ENCODE results near the gene FMNL1. TPM values are rescaled to one million over a fixed set of nuclear protein-coding genes. Genes with fewer than 3 reads are reported as not detected.

Gene FMNL1
- total RNA-seq, 1 experiment from 2014 or later = 20.0 TPM

DNA sequence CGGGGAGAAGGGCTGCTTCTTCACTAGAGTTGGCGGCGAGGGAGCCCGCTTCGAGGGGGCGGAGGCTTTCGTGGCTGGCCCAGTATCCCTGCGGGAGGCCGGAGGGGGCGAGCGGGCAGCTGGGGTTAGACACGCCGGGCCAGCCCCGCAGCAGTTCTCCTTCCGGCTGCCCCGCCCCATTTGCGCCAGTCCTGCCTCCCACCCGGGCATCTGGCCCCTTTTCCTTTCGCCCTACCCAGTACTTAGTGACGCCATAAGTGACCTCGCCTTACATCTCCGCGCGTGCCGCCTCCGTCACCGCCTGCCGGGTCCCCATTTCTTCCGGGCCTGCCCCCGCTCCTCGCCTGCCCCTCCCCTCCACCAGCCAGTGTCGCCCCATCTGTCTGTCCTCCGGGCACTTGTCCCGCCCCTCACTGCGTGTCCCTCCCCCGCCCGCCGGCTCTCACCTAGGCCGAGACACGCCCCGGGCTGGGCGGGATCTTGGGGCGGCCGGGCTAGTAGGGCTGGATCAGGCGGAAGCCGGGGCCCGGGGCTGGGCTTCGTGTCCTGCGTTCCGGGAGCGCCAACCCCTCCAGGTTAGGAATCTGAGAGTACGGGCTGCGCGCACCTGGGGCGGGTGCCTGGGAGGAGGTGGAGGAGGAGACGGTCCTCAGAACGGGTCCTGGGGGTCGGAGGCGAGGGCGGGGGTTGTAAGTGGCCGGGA is 25.9 kb downstream of the FMNL1 start:
- Histone ChIP-seq H3K27me3 (ENCODE audit: control insufficient read depth, insufficient read depth, low read length) (no peaks in the 10 kb centered on the region), H3K9me3 (ENCODE audit: control insufficient read depth, insufficient read depth, low read depth, low read length) (no peaks in the 10 kb centered on the region), H3K4me3 (ENCODE audit: low read depth in 2 of 2, low read length in 2 of 2) (peak overlapping the region; percentile 63 to 64), H3K27ac (ENCODE audit: low read length) (peak overlapping the region; percentile 84), H3K36me3 (ENCODE audit: control insufficient read depth, insufficient read depth, low read length) (no peaks in the 10 kb centered on the region; the same call in 1 of the 2 replicates), H3K4me1 (ENCODE audit: control insufficient read depth, insufficient read depth, low read length) (peaks cover 10% of the 10 kb centered on the region)
- TF ChIP-seq POLR2AphosphoS5 (IDR thresholded peaks at IDR 0.05; ENCODE audit: low read depth, low read length) (peak; percentile 58), SIN3A (IDR thresholded peaks at IDR 0.05; ENCODE audit: borderline replicate concordance, insufficient read depth, low read depth, low read length) (no peak; the same call in 1 of the 2 replicates)
- peak; percentile 46 for DNase-seq (ENCODE audit: low read depth, low spot score)
- BruUV-seq (replicated peaks) = no TSS peak
- intact Hi-C loops (cut with micrococcal nuclease; ENCODE audit: unreplicated experiment) = no loop called here
- ChIA-PET POLR2A (no interaction called here), CTCF (no interaction called here)
- in situ Hi-C loops (cut with HindIII; ENCODE audit: low pct_unique_long_range_greater_than_20kb, low sequenced_read_pairs) = no loop called here
- ATAC-seq = peak; percentile 96

GRCh38 chr17:45248132-45248957 is 26.7 kb downstream of the FMNL1 start:
- peak overlapping the region; percentile 63 to 64 for H3K4me3 ChIP-seq (ENCODE audit: low read depth in 2 of 2, low read length in 2 of 2)
- H3K4me1 ChIP-seq (ENCODE audit: control insufficient read depth, insufficient read depth, low read length) = peaks cover 10% of the 10 kb centered on the region
- DNase-seq (ENCODE audit: low read depth, low spot score) = no peak
- H3K36me3 ChIP-seq (ENCODE audit: control insufficient read depth, insufficient read depth, low read length) = no peaks in the 10 kb centered on the region; the same call in 1 of the 2 replicates
- intact Hi-C loops (cut with micrococcal nuclease; ENCODE audit: unreplicated experiment) = no loop called here
- no TSS peak for BruUV-seq (replicated peaks)
- no peak for TF ChIP-seq REST (IDR thresholded peaks at IDR 0.05; ENCODE audit: insufficient read depth in 1 of 2, low read depth in 2 of 2, low read length in 1 of 2)
- TF ChIP-seq TCF7L2 (IDR thresholded peaks at IDR 0.05; ENCODE audit: low read depth, low read length) = no peak
- no peak for TF ChIP-seq POLR2AphosphoS5 (IDR thresholded peaks at IDR 0.05; ENCODE audit: low read depth, low read length)
- TF ChIP-seq CTCF (IDR thresholded peaks at IDR 0.05) = no peak
- no peak for TF ChIP-seq SIN3A (IDR thresholded peaks at IDR 0.05; ENCODE audit: borderline replicate concordance, insufficient read depth, low read depth, low read length)
- POLR2A ChIA-PET = no interaction called here
- H3K27me3 ChIP-seq (ENCODE audit: control insufficient read depth, insufficient read depth, low read length) = no peaks in the 10 kb centered on the region
- in situ Hi-C loops (cut with HindIII; ENCODE audit: low pct_unique_long_range_greater_than_20kb, low sequenced_read_pairs) = no loop called here
- H3K9me3 ChIP-seq (ENCODE audit: control insufficient read depth, insufficient read depth, low read depth, low read length) = no peaks in the 10 kb centered on the region
- CTCF ChIA-PET = interaction anchor here (0.5 kb wide), 1 partner anchor 28 kb away, joined by 4 read pairs; no protein-coding TSS in a partner anchor
- H3K27ac ChIP-seq (ENCODE audit: low read length) = peak overlapping the region; percentile 84
- peak; percentile 54 for ATAC-seq
